Activated T-helper 1 cell treated with anti-CD3 and anti-CD28 coated beads, Interleukin-12 subunit alpha, Interleukin-12 subunit beta, Interleukin-2, Interleukin-4 antibody, amounts not matched to agents 30 ng/mL and 10 ng/mL and 1 ng/mL, durations not matched to agents 14 hours and 24 hours and 36 hours (primary cell): Measurements from ENCODE around the gene PDXDC1. TPM values are rescaled to one million over a fixed set of nuclear protein-coding genes. Genes with fewer than 3 reads are reported as not detected.
"Not testable (repeated sequence)": the region's sequence is repeated elsewhere in the genome, so short reads cannot be mapped to it uniquely, and the experiment has no call there.

Experiments
- DNase-seq: peaks from one replicate; pipeline ENCODE4 v3.0.0; 2021; ENCODE audit warnings: low spot score
- H3K27ac Mint-ChIP-seq: one replicate; pipeline ENCODE4 v1.8.0; 2021; ENCODE audit warnings: mild to moderate bottlenecking, mixed read lengths
- H3K27me3 Mint-ChIP-seq: one replicate; pipeline ENCODE4 v1.8.0; 2022; ENCODE audit warnings: mild to moderate bottlenecking, moderate library complexity, mixed read lengths; ENCODE audit not compliant: insufficient read depth
- H3K36me3 Mint-ChIP-seq: one replicate; pipeline ENCODE4 v1.8.0; 2021; ENCODE audit warnings: low read depth, mixed read lengths
- H3K4me1 Mint-ChIP-seq: one replicate; pipeline ENCODE4 v1.8.0; 2021; ENCODE audit warnings: low read depth, mixed read lengths
- H3K4me3 Mint-ChIP-seq: one replicate; pipeline ENCODE4 v1.8.0; 2021; ENCODE audit warnings: mild to moderate bottlenecking, moderate library complexity, mixed read lengths
- H3K9me3 Mint-ChIP-seq: one replicate; pipeline ENCODE4 v1.8.0; 2021; ENCODE audit warnings: mixed read lengths
- intact Hi-C: fragments of 100-400 bp; cut with micrococcal nuclease; formaldehyde crosslinking; loops from one replicate; pipeline ENCODE4 v1.15.1; 2024
- total RNA-seq: library from RNA; stranded (reverse); gene quantifications from 2 replicates; pipeline ENCODE4 v1.2.3, GENCODE V29; 2022

The PDXDC1 gene
- total RNA-seq, 1 donor from 2014 or later, result 63.6 TPM

DNA sequence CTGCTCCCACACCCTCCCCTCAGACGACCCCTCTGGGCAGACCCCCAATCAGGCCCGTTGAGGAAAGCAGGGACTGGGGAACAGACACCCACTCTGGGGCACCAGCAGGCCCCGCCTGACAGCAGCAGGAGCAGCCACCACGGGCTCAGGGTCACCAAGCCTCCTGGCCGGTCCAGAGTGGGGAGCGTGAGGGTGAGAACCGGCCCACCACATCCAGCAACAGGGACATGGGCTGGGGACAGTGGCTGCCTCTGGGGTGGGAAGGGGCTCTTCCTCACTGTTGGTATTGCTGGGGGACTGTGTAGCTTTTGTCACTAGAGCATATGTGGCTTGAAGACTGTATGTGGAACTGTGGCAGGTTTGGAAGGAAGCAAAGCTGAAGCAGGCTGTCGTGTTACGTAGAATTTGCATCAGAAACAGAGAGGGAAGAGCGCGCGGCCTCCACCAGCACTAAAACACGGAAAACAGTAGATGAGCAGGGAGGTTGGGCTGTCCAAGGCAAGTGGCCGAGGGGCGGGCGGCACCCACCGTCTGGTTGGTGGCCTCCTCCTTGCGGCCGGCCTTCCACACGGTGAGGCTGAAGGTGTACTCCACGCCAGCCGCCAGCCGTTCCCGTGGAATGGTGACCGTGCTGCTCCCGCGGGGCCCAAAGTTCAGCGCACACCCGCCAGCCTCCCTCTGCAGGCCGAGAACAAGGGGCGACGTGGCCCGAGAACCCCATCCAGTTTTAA lies 160.1 kb downstream of the PDXDC1 start:
- H3K4me3 Mint-ChIP-seq, H3K27me3 Mint-ChIP-seq, H3K36me3 Mint-ChIP-seq, DNase-seq, H3K4me1 Mint-ChIP-seq, H3K27ac Mint-ChIP-seq, intact Hi-C loops, H3K9me3 Mint-ChIP-seq: not testable (repeated sequence)

- H3K27me3 Mint-ChIP-seq, H3K27ac Mint-ChIP-seq, H3K4me3 Mint-ChIP-seq, DNase-seq, H3K4me1 Mint-ChIP-seq, intact Hi-C loops, H3K36me3 Mint-ChIP-seq, H3K9me3 Mint-ChIP-seq: not testable (repeated sequence)
Measured at GRCh38 chr16:15135483-15136360, 160.9 kb downstream of the PDXDC1 start.

DNA sequence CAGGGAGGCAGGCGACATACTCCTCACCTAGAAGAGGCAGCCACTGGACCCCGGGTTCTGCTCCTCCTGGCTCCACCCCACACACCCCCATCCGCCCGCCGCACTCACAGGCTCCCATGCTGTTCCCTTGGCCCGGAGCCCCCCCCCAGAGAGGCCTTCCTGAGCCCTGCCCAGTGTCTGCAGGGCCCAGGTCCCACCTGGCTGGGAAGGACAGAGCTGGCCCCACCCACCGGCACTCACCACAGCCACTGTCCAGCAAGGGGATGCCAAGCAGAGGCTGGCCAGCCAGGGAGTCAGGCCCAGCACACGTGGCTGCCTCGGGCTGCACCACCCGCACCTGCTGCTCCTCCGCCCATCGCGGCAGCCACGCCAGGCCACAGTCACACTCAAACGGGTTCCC lies 162.7 kb downstream of the PDXDC1 start:
- not testable (repeated sequence) for DNase-seq, H3K9me3 Mint-ChIP-seq

DNA sequence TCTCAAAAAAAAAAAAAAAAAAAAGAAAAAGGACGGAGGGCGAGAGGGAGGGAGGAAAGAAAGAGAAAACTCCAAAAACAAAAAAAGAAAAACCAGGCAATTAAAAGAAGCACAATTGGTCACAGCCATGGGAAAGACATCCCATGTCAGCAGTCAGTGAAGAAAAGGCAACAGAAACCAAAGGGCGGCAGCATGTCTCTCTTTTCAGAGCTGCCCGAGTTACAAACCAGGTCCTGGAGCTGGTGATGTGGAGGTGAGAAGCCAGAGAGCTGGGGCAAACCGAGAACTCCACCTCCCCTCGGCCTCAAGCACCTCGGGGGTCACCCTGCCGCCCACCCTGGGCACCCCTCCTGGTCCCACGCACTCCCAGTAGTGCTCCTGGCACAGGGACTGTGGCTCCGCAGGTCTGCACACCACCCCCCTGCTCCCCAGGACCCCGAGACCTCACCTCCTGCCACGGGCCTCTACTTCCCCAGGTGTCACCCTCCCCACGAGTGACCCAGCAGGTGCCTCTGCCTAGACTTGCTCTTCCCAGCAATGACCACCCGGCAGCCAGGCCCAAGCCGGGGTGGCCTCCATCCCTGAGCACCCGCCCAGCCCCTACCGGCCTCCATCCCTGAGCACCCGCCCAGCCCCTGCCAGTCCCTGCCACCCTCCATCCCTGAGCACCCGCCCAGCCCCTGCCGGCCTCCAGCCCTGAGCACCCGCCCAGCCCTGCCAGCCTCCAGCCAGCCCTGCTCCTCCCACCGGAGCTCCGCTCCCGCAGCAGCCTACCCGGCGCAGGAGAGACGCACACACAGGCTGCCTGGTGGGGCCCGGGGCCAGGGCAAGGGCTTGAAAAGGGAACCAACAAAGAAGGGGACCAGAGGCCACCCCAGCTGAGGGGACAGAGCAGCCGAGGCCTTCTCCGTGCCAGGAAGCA lies 165.9 kb downstream of the PDXDC1 start:
- H3K4me1 Mint-ChIP-seq, H3K4me3 Mint-ChIP-seq, H3K27ac Mint-ChIP-seq, H3K9me3 Mint-ChIP-seq, H3K36me3 Mint-ChIP-seq, H3K27me3 Mint-ChIP-seq, intact Hi-C loops, DNase-seq: not testable (repeated sequence)

More for the DNA sequence above, 162.7 kb downstream of the PDXDC1 start:
- H3K4me3 Mint-ChIP-seq, H3K36me3 Mint-ChIP-seq, H3K4me1 Mint-ChIP-seq, H3K27me3 Mint-ChIP-seq, intact Hi-C loops, H3K27ac Mint-ChIP-seq: not testable (repeated sequence)

DNA sequence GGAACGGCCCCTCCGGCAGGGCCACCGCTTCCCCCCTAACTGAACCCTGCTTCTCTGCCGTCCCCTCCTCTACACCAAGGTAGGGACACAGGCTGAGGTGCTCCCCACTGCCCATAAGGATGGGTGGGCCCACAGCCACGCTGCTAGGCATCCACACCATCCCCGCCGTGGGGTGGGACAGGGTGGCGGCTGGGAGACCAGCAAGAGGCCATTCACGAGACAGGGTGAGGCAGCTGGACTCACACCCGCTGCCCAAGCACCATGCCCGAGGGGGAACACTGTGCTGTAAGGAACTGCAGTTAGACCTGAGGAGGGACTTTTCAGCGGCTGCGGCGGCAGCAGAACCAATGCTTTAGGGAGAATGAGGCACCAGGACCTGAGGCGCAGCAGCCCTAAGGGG lies 166.8 kb downstream of the PDXDC1 start:
- Mint-ChIP-seq H3K36me3 (no peaks in the 10 kb centered on the region), H3K9me3 (no peaks in the 10 kb centered on the region), H3K4me1 (no peaks in the 10 kb centered on the region), H3K27ac (no peak overlapping the region), H3K4me3 (no peak overlapping the region), H3K27me3 (no peaks in the 10 kb centered on the region)
- DNase-seq, result no peak
- intact Hi-C loops, result no loop called here

DNA sequence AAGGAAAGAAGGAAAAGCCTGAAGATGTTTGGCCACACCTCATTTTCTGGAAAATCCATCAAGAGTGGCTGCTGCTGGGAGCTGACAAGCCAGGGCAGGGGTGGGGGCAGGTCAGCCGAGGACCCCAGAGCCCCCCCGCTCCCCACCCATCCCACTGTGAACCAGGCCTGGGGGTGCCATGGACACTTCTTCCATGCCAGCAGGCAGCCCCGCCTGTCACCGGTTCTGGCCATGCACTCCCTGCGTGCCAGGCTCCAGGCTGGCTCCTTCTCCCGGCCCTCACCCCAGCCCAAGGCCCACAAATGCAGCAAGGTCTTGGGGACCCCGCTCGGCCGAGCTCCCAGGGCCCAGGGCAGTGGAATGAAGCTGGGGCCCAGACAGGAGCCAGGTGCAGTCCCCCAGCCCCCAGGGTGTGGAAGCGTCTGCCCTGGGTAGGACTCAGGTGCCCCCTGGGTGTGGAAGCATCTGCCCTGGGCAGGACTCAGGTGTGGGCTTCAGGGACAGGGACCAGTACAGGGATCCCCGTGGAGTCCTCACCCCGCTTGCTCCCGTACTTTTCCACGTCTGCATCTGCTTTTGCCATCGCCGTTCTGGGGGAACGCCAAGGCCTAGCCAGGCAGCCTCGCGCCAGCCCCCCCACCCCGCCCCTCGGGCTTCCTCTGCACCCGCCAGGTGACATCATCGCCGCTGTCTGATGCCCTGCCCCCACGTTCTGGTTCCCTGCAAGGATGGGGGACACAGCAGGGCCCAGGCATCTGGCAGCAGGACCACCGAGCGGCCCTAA lies 167.5 kb downstream of the PDXDC1 start:
- H3K4me1 Mint-ChIP-seq, H3K36me3 Mint-ChIP-seq, H3K4me3 Mint-ChIP-seq, H3K27ac Mint-ChIP-seq, H3K27me3 Mint-ChIP-seq, DNase-seq, H3K9me3 Mint-ChIP-seq, intact Hi-C loops: not testable (repeated sequence)

- intact Hi-C loops, H3K9me3 Mint-ChIP-seq, H3K27me3 Mint-ChIP-seq, H3K27ac Mint-ChIP-seq, H3K4me3 Mint-ChIP-seq, DNase-seq, H3K4me1 Mint-ChIP-seq, H3K36me3 Mint-ChIP-seq: not testable (repeated sequence)
Measured at GRCh38 chr16:15142891-15143600, 168.2 kb downstream of the PDXDC1 start.

- H3K36me3 Mint-ChIP-seq, intact Hi-C loops, DNase-seq, H3K9me3 Mint-ChIP-seq, H3K4me3 Mint-ChIP-seq, H3K27ac Mint-ChIP-seq, H3K27me3 Mint-ChIP-seq, H3K4me1 Mint-ChIP-seq: not testable (repeated sequence)
Measured at GRCh38 chr16:15143601-15144091, 168.8 kb downstream of the PDXDC1 start.

- H3K27ac Mint-ChIP-seq, H3K4me1 Mint-ChIP-seq, H3K27me3 Mint-ChIP-seq, H3K4me3 Mint-ChIP-seq, H3K9me3 Mint-ChIP-seq, intact Hi-C loops, H3K36me3 Mint-ChIP-seq, DNase-seq: not testable (repeated sequence)
Measured at GRCh38 chr16:15144092-15144631, 169.3 kb downstream of the PDXDC1 start.

DNA sequence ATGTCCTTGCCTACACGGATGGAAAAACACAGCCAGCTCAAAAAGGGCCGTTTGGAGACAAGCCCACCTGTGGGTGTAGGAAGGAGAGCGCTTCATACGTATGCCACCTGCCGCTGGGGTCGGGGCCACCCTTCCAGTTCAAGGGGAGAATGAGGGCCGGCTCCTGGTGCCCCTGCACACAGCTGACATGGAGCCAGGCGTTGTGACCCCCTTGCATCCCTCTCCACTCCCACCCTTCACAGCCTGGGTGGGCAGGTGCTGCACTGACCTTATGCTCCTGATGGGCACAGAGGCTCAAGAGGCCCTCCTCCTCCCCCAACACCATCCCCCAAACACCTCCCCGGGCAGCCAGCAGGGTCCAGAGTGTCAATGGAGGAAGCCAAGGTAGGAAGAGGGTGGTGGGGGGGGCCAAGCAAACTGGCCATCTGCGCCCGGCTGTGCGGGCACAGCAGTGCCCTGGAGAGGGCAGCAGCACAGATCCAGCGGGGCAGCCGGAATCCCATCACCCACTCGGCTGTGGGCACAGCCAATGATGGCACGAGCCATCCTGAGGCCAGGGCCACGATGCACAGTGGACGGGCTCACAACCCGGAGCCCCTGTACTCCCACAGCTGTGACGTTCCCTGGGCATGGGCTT lies 170.1 kb downstream of the PDXDC1 start:
- intact Hi-C loops, DNase-seq, H3K27ac Mint-ChIP-seq, H3K27me3 Mint-ChIP-seq, H3K36me3 Mint-ChIP-seq, H3K4me1 Mint-ChIP-seq, H3K4me3 Mint-ChIP-seq, H3K9me3 Mint-ChIP-seq: not testable (repeated sequence)
